Hepatocyte (in vitro differentiated cells): ENCODE measurements around the gene AKAP13. TPM values are rescaled to one million over a fixed set of nuclear protein-coding genes. Genes with fewer than 3 reads are reported as not detected.

Experiments used
- DNase-seq: peaks from one replicate; pipeline ENCODE4 v3.0.0-alpha.2; 2016; ENCODE audit warnings: low spot score
- H2AFZ ChIP-seq: fragments of 200-600 bp; sonication (generic); 2 replicates; pipeline ENCODE4 v1.6.0; 2016; ENCODE audit warnings: antibody characterized with exemption, mild to moderate bottlenecking
- H3K27ac ChIP-seq: fragments of 200-600 bp; sonication (generic); 2 replicates; pipeline ENCODE4 v1.5.1; 2016; ENCODE audit warnings: mild to moderate bottlenecking
- H3K27me3 ChIP-seq: fragments of 200-600 bp; sonication (generic); 2 replicates; pipeline ENCODE4 v1.6.1; 2016
- H3K36me3 ChIP-seq: fragments of 200-600 bp; sonication (generic); replicated peaks from 2 replicates; pipeline ENCODE4 v1.5.1; 2016; ENCODE audit warnings: low read depth; ENCODE audit not compliant: insufficient read depth
- H3K4me1 ChIP-seq: fragments of 200-600 bp; sonication (generic); 2 replicates; pipeline ENCODE4 v1.5.1; 2016; ENCODE audit warnings: mild to moderate bottlenecking, moderate library complexity; ENCODE audit not compliant: insufficient read depth
- H3K4me2 ChIP-seq: fragments of 200-600 bp; sonication (generic); 2 replicates; pipeline ENCODE4 v1.6.0; 2016
- H3K4me3 ChIP-seq: fragments of 200-600 bp; sonication (generic); 2 replicates; pipeline ENCODE4 v1.5.1; 2016; ENCODE audit warnings: mild to moderate bottlenecking
- H3K79me2 ChIP-seq: fragments of 200-600 bp; sonication (generic); 2 replicates; pipeline ENCODE4 v1.6.0; 2017; ENCODE audit warnings: mild to moderate bottlenecking
- H3K9me2 ChIP-seq: fragments of 200-600 bp; sonication (generic); replicated peaks from 2 replicates; pipeline ENCODE4 v1.6.0; 2017; ENCODE audit warnings: mild to moderate bottlenecking; ENCODE audit not compliant: insufficient read depth
- H3K9me3 ChIP-seq: fragments of 200-600 bp; sonication (generic); 2 replicates; pipeline ENCODE4 v1.5.1; 2016; ENCODE audit warnings: low read depth, mild to moderate bottlenecking
- H4K20me1 ChIP-seq: fragments of 200-600 bp; sonication (generic); 2 replicates; pipeline ENCODE4 v1.6.0; 2016; ENCODE audit warnings: mild to moderate bottlenecking; ENCODE audit not compliant: insufficient read depth, poor library complexity, severe bottlenecking
- CTCF ChIP-seq: fragments of 200-600 bp; sonication (generic); IDR thresholded peaks from 2 replicates; pipeline ENCODE4 v1.5.1; 2016; ENCODE audit warnings: antibody characterized with exemption, mild to moderate bottlenecking; ENCODE audit not compliant: poor library complexity
- EZH2 ChIP-seq: fragments of 200-600 bp; sonication (generic); IDR thresholded peaks from 2 replicates; pipeline ENCODE4 v1.6.1; 2016; ENCODE audit warnings: antibody characterized with exemption, mild to moderate bottlenecking, borderline replicate concordance
- EZH2phosphoT487 ChIP-seq: fragments of 200-600 bp; sonication (generic); IDR thresholded peaks from one replicate; pipeline ENCODE4 v1.6.1; 2018; ENCODE audit warnings: antibody characterized with exemption, mild to moderate bottlenecking, low read depth, moderate library complexity; ENCODE audit not compliant: unreplicated experiment, severe bottlenecking
- WGBS: methylation state at CpG from one replicate; pipeline ENCODE4 v1.1.6; 2016; ENCODE audit warnings: low lambda C conversion rate; ENCODE audit errors: missing lambda C conversion rate; 5-methylcytosine and 5-hydroxymethylcytosine counted together
- polyA plus RNA-seq: library from polyadenylated mRNA; unstranded; fragments of >200 nt; fragmentation: Nextera tagmentation; extraction: Ambion mirVana; gene quantifications from 2 replicates; pipeline ENCODE4 v1.2.1, GENCODE V29; 2016
- total RNA-seq: library from RNA; depleted of rRNA; stranded (reverse); fragments of >200 nt; gene quantifications from 2 replicates; pipeline ENCODE4 v1.2.3, GENCODE V29; 2014

Gene AKAP13
- total and polyA plus RNA-seq, 2 experiments from 2014 or later: 55.6 to 80.9 TPM

- 63% methylated on average over 5 of the region's 5 CpGs for WGBS
- Histone ChIP-seq H3K79me2 (peaks cover 97% of the 10 kb centered on the region), H3K4me1 (peaks cover 39% of the 10 kb centered on the region), H3K27ac (no peak overlapping the region), H3K4me3 (no peak overlapping the region), H3K9me3 (no peaks in the 10 kb centered on the region), H3K27me3 (no peaks in the 10 kb centered on the region), H2AFZ (no peak overlapping the region), H3K4me2 (no peak overlapping the region), H4K20me1 (peaks cover 68% of the 10 kb centered on the region), H3K36me3 (no peaks in the 10 kb centered on the region), H3K9me2 (no peaks in the 10 kb centered on the region)
- no peak for DNase-seq
- no peak for TF ChIP-seq EZH2
- no peak for TF ChIP-seq EZH2phosphoT487
- no peak for TF ChIP-seq CTCF
Observed at GRCh38 chr15:85399627-85400026, 19.2 kb downstream of the AKAP13 start.

- TF ChIP-seq EZH2phosphoT487: no peak
- TF ChIP-seq CTCF: no peak
- TF ChIP-seq EZH2: no peak
- Histone ChIP-seq H3K4me1 (peaks cover 38% of the 10 kb centered on the region), H3K36me3 (no peaks in the 10 kb centered on the region), H3K79me2 (peaks cover 97% of the 10 kb centered on the region), H4K20me1 (peaks cover 70% of the 10 kb centered on the region), H3K4me3 (no peak overlapping the region), H3K9me2 (no peaks in the 10 kb centered on the region), H3K9me3 (no peaks in the 10 kb centered on the region), H3K27me3 (no peaks in the 10 kb centered on the region), H3K27ac (no peak overlapping the region), H2AFZ (no peak overlapping the region), H3K4me2 (no peak overlapping the region)
- WGBS: 94% methylated on average over 3 of the region's 3 CpGs
- no peak for DNase-seq
Observed at GRCh38 chr15:85400606-85401005, 20.2 kb downstream of the AKAP13 start.

- no peak overlapping the region for H2AFZ ChIP-seq
- no peak for TF ChIP-seq EZH2
- TF ChIP-seq EZH2phosphoT487: no peak
- TF ChIP-seq CTCF: no peak
- H4K20me1 ChIP-seq: peaks cover 72% of the 10 kb centered on the region
- 83% methylated on average over 4 of the region's 4 CpGs for WGBS
- peaks cover 32% of the 10 kb centered on the region for H3K4me1 ChIP-seq
- H3K9me3 ChIP-seq: no peaks in the 10 kb centered on the region
- no peaks in the 10 kb centered on the region for H3K36me3 ChIP-seq
- H3K79me2 ChIP-seq: peaks cover 97% of the 10 kb centered on the region
- no peak for DNase-seq
- H3K9me2 ChIP-seq: no peaks in the 10 kb centered on the region
- no peaks in the 10 kb centered on the region for H3K27me3 ChIP-seq
- peak overlapping the region; percentile 29 for H3K4me2 ChIP-seq
- no peak overlapping the region for H3K4me3 ChIP-seq
- H3K27ac ChIP-seq: no peak overlapping the region
Observed at GRCh38 chr15:85401108-85401774, 20.8 kb downstream of the AKAP13 start.
